ENCODE results near the gene PCID2.

PCID2 gene

DNA sequence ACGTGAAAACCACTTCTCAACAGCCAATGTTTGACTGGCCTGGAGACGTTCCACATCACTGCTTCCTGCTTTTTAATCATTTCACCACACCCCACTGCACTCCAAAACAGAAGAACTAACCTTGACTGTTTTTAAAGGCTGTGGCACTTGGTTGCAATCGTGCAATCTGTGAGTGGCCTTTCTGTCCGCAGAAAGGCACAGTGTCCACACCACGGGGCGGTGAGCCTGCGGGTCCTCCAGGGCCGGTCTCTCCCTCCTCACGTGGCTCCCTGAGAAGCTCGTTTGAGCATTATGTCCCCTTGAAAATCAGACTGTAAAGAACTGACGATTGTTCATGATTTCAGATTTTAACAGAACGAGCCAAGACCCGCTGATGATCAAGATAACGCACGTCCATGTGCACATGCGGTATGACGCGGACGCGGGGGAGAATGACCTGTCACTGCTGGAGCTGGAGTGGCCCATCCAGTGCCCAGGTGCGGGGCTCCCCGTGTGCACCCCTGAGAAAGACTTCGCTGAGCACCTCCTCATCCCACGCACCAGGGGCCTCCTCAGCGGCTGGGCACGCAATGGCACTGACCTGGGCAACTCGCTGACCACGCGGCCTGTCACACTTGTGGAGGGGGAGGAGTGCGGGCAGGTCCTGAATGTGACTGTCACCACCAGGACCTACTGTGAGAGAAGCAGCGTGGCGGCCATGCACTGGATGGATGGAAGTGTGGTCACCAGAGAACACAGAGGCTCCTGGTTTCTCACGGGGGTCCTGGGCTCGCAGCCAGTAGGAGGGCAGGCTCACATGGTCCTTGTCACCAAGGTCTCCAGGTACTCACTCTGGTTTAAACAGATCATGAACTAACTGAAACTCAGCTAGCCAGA is 37.0 kb downstream of the PCID2 start:
- H3K4me3 ChIP-seq (ENCODE audit: low read depth, low read length): no peak overlapping the region
- TF ChIP-seq, protein P1, sequence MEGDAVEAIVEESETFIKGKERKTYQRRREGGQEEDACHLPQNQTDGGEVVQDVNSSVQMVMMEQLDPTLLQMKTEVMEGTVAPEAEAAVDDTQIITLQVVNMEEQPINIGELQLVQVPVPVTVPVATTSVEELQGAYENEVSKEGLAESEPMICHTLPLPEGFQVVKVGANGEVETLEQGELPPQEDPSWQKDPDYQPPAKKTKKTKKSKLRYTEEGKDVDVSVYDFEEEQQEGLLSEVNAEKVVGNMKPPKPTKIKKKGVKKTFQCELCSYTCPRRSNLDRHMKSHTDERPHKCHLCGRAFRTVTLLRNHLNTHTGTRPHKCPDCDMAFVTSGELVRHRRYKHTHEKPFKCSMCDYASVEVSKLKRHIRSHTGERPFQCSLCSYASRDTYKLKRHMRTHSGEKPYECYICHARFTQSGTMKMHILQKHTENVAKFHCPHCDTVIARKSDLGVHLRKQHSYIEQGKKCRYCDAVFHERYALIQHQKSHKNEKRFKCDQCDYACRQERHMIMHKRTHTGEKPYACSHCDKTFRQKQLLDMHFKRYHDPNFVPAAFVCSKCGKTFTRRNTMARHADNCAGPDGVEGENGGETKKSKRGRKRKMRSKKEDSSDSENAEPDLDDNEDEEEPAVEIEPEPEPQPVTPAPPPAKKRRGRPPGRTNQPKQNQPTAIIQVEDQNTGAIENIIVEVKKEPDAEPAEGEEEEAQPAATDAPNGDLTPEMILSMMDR (IDR thresholded peaks at IDR 0.05; ENCODE audit: control insufficient read depth, extremely low read depth, insufficient read depth): no peak
- DNase-seq (ENCODE audit: low read depth): no peak

DNA sequence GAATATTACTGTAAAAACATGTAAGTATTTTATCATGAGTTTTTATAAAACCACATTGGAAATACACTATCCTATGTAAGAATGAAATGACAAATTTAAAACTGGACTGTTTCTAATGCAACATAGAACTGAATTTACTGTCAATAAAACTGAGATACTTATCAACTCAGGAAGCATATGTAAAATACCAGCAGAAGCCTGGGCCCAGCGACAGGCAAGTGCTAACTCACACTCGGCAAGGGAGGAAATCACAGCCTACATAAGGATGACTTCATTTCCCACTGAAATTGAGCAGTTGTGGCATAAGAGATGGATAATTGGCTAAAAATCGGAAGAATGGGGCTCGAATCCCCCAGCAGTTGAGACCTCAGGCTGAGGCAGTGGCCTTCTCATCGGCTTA is 38.0 kb downstream of the PCID2 start:
- TF ChIP-seq, protein P1 (IDR thresholded peaks at IDR 0.05; ENCODE audit: control insufficient read depth, extremely low read depth, insufficient read depth): no peak
- DNase-seq (ENCODE audit: low read depth): peak; percentile 44

DNA sequence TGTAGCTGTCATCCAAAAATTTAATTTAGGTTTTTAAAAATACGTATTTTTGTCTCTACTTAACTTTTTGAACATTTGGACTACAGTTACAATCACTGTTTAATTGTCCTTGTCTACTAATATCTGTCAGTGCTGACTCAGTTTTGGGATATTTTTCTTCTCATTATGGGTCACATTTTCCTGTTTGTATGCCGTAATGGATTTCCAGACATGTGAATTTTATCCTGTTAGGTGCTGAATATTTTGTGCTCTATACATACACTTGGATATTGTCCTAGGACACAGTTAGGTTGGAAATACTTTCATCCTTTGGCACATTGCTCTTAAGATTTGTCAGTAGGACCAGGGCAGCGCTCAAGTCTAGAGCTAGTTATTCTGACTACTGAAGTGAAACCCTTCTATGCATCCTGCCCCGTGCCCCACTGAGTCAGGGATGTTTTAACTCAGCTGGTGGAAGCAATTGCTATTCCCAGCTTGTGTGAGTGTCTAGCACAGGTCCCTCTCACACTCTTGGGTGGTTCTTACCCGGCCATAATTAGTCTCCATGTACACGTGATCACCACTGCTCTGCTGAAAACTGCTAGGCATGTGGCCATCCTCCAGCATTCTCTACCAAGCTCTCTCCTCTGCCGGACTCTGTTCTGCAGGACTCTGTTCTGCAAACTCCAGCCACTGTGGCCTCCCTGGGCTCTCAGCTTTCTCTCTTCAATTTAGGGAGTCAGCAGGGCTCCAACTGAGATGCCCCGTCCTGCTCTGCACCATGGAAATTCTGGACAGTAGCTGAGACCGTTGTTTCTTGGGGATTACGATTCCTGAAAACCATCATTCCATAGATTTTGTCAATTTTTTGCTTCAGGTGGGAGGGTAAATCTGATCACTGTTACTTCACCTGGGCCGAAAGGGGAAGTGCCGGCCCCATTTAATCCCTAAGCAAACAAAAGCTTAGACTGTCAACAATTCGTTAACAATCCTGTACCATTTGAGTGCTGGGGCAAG is 38.9 kb downstream of the PCID2 start:
- TF ChIP-seq, protein P1 (IDR thresholded peaks at IDR 0.05; ENCODE audit: control insufficient read depth, extremely low read depth, insufficient read depth): no peak
- no peak overlapping the region for H3K4me3 ChIP-seq (ENCODE audit: low read depth, low read length)
- DNase-seq (ENCODE audit: low read depth): no peak

More for the DNA sequence above, 38.0 kb downstream of the PCID2 start:
- H3K4me3 ChIP-seq (ENCODE audit: low read depth, low read length): no peak overlapping the region

DNA sequence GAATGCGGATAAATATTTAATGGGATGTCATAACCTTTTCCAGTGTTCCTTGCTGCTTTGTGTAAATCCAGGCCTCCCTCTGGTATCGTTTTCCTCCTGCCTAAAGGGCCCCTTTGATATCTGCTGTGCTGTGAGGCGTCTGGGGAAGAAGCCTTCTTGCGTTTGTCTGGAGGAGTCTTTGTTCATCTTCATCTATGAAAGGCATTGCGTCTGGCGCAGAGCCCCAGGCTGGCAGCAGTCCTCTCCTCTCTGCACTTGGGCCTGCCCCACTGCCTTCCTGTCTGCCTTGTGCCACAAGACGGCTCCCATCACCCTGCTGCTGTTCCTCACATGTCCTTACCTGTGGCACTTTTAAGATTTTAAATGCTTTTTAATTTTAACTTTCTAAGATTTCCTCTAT is 40.3 kb downstream of the PCID2 start:
- DNase-seq (ENCODE audit: low read depth): no peak
- H3K4me3 ChIP-seq (ENCODE audit: low read depth, low read length): no peak overlapping the region
- TF ChIP-seq, protein P1 (IDR thresholded peaks at IDR 0.05; ENCODE audit: control insufficient read depth, extremely low read depth, insufficient read depth): no peak

DNA sequence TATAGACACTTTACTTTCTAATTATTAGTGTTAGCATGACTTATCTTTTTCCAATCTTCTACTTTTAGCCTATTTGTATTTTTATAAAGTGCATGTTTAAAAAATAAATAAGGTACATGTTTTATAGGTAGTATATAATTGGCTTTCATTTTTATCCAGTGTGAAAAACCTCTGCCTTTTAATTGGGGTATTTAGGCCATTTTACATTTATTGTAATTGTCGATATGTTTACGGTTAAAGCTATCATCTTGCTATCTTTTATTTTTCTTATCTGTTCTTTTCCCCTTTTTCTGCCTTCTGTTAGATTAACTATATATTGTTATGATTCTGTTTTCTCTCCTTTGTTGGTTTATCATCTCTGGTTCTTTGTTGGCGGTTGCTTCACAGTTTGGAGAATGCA is 40.9 kb downstream of the PCID2 start:
- no peak overlapping the region for H3K4me3 ChIP-seq (ENCODE audit: low read depth, low read length)
- TF ChIP-seq, protein P1 (IDR thresholded peaks at IDR 0.05; ENCODE audit: control insufficient read depth, extremely low read depth, insufficient read depth): no peak
- DNase-seq (ENCODE audit: low read depth): no peak

DNA sequence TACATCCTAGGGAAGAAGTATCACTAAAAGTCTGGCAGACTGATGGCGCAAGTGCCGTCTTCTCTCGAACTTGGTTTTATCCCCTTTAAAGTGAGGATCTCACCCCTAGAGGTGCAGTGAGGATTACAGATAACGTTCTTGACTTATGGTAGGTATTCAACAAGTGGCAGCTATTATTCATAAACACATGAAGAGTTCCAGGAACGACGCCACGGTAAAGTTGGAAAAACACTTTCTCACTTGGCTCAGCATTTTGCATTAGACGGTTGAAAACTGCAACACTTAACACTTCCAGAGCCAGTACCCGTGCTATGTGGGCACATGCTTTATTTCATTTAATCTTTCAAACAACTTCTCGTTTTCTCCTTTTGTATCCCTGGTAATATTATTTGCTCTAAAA is 41.3 kb downstream of the PCID2 start:
- no peak overlapping the region for H3K4me3 ChIP-seq (ENCODE audit: low read depth, low read length)
- TF ChIP-seq, protein P1 (IDR thresholded peaks at IDR 0.05; ENCODE audit: control insufficient read depth, extremely low read depth, insufficient read depth): no peak
- no peak for DNase-seq (ENCODE audit: low read depth)
